MM.1S (cell line): ENCODE results near the gene SLC4A7.
"Not testable (repeated sequence)": the region's sequence is repeated elsewhere in the genome, so short reads cannot be mapped to it uniquely, and the experiment has no call there.

Source experiments
- DNase-seq: peaks from one replicate; pipeline ENCODE4 v3.0.0-alpha.2; 2015
- H2AFZ ChIP-seq: fragments of 300-600 bp; sonication (generic); 2 replicates; pipeline ENCODE4 v1.6.0; 2016; ENCODE audit warnings: antibody characterized with exemption, low read length
- H3F3A ChIP-seq: fragments of 300-600 bp; sonication (generic); 2 replicates; pipeline ENCODE4 v1.6.1; 2016; ENCODE audit warnings: mild to moderate bottlenecking, antibody characterized with exemption, low read length, moderate library complexity, mixed read lengths; ENCODE audit not compliant: insufficient read depth
- H3K27ac ChIP-seq: fragments of 300-600 bp; sonication (generic); 2 replicates; pipeline ENCODE4 v1.5.1; 2016; ENCODE audit warnings: mild to moderate bottlenecking, low read length
- H3K27me3 ChIP-seq: fragments of 300-600 bp; sonication (generic); replicated peaks from 2 replicates; pipeline ENCODE4 v1.6.0; 2016; ENCODE audit warnings: low read length; ENCODE audit not compliant: insufficient read depth
- H3K36me3 ChIP-seq: fragments of 300-600 bp; sonication (generic); replicated peaks from 2 replicates; pipeline ENCODE4 v1.6.1; 2016; ENCODE audit warnings: mild to moderate bottlenecking, low read length, mixed read lengths; ENCODE audit not compliant: insufficient read depth
- H3K4me1 ChIP-seq: fragments of 300-600 bp; sonication (generic); 2 replicates; pipeline ENCODE4 v1.6.1; 2016; ENCODE audit warnings: low read length, mixed read lengths
- H3K4me2 ChIP-seq: fragments of 300-600 bp; sonication (generic); 2 replicates; pipeline ENCODE4 v1.6.0; 2016; ENCODE audit warnings: low read depth, low read length
- H3K4me3 ChIP-seq: fragments of 300-600 bp; sonication (generic); 2 replicates; pipeline ENCODE4 v1.5.1; 2016; ENCODE audit warnings: low read length, mixed read lengths
- H3K79me2 ChIP-seq: fragments of 300-600 bp; sonication (generic); 2 replicates; pipeline ENCODE4 v1.6.1; 2016; ENCODE audit warnings: mixed run types, low read length, mixed read lengths
- H3K9ac ChIP-seq: fragments of 300-600 bp; sonication (generic); 2 replicates; pipeline ENCODE4 v1.6.1; 2016; ENCODE audit warnings: low read length, mixed read lengths
- H3K9me2 ChIP-seq: fragments of 300-600 bp; sonication (generic); replicated peaks from 2 replicates; pipeline ENCODE4 v1.6.1; 2016; ENCODE audit warnings: mild to moderate bottlenecking, low read length, mixed read lengths; ENCODE audit not compliant: insufficient read depth
- H3K9me3 ChIP-seq: fragments of 300-600 bp; sonication (generic); replicated peaks from 2 replicates; pipeline ENCODE4 v1.6.1; 2016; ENCODE audit warnings: mild to moderate bottlenecking, low read length, mixed read lengths; ENCODE audit not compliant: insufficient read depth
- H4K20me1 ChIP-seq: fragments of 300-600 bp; sonication (generic); 2 replicates; pipeline ENCODE4 v1.6.1; 2016; ENCODE audit warnings: mild to moderate bottlenecking, low read length, moderate library complexity, mixed read lengths; ENCODE audit not compliant: insufficient read depth
- EZH2 ChIP-seq: fragments of 300-600 bp; sonication (generic); optimal IDR thresholded peaks from 2 replicates; pipeline ENCODE3; 2017; ENCODE audit warnings: low read depth, mild to moderate bottlenecking, antibody characterized with exemption, low read length, mixed read lengths
- EZH2phosphoT487 ChIP-seq: fragments of 300-600 bp; sonication (generic); IDR thresholded peaks from 2 replicates; pipeline ENCODE4 v1.6.1; 2018; ENCODE audit warnings: antibody characterized with exemption, low read length
- TF ChIP-seq, protein P1 (sequence below): fragments of 300-600 bp; sonication (generic); IDR thresholded peaks from 2 replicates; pipeline ENCODE4 v1.5.1; 2016; ENCODE audit warnings: antibody characterized with exemption, low read length, mixed read lengths

Gene SLC4A7

DNA sequence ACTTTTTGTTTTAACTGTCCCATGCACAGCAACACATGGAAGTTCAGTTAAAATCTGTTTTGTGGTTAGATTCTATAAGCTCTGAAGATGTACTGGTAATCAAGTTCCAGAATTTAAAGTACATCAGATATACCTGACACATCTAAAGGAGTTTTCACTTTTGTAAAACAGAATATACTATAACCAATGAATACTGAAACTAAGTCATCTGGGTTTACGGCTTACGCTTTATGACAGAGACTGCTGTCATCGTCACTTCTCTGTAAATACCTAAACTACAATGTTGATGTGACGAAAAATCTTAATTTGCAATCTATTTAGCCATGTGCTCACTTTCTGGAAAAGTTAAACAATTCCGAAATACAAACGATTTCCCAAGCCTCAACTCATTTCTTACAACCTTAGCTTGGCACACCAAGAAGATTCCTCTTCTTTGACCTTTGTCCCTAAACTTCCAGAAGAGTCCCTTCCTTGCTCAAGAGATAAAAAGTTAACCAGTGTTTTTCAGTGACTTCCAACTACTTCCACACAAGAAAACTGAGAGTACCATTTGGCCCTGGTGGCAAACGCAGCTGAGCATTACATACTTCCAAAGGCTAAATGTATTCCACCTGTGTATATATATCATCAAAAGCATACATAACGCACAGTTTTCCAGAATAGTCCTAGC, 58.2 kb downstream of the SLC4A7 start:
- Histone ChIP-seq H3K4me2 (no peak overlapping the region), H3K9me2 (no peaks in the 10 kb centered on the region), H3K79me2 (no peaks in the 10 kb centered on the region), H4K20me1 (no peaks in the 10 kb centered on the region), H3K27me3 (no peaks in the 10 kb centered on the region), H3K9ac (no peak overlapping the region), H2AFZ (no peak overlapping the region), H3K36me3 (no peaks in the 10 kb centered on the region), H3K27ac (no peak overlapping the region), H3F3A (no peaks in the 10 kb centered on the region), H3K4me3 (no peak overlapping the region), H3K9me3 (no peaks in the 10 kb centered on the region), H3K4me1 (no peaks in the 10 kb centered on the region)
- no peak for TF ChIP-seq EZH2phosphoT487
- TF ChIP-seq, protein P1, sequence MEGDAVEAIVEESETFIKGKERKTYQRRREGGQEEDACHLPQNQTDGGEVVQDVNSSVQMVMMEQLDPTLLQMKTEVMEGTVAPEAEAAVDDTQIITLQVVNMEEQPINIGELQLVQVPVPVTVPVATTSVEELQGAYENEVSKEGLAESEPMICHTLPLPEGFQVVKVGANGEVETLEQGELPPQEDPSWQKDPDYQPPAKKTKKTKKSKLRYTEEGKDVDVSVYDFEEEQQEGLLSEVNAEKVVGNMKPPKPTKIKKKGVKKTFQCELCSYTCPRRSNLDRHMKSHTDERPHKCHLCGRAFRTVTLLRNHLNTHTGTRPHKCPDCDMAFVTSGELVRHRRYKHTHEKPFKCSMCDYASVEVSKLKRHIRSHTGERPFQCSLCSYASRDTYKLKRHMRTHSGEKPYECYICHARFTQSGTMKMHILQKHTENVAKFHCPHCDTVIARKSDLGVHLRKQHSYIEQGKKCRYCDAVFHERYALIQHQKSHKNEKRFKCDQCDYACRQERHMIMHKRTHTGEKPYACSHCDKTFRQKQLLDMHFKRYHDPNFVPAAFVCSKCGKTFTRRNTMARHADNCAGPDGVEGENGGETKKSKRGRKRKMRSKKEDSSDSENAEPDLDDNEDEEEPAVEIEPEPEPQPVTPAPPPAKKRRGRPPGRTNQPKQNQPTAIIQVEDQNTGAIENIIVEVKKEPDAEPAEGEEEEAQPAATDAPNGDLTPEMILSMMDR, result no peak
- TF ChIP-seq EZH2, result no peak
- DNase-seq, result no peak

DNA sequence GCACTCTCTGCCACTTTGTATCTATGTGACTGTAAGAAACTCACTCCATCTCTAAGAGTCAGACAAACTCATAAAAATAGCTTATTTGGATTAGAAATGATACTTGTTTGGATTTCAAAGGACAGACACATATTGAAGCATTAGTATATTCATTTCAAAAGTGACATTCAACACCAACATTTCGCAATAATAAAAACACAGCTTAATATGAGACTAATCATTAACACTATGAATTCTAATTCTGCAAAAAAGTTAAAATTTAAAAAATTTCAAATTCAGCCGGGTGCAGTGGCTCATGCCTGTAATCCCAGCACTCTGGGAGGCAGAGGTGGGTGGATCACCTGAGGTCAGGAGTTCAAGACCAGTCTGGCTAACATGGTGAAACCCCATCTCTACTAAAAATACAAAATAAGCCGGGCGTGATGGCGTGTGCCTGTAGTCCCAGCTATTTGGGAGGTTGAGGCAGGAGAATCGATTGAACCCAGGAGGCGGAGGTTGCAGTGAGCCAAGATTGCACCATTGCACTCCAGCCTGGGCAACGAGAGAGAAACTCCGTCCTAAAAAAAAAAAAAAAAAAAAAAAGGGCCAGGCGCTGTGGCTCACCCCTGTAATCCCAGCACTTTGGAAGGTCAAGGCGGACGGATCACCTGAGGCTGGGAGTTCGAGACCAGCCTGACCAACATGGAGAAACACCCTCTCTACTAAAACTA, 59.2 kb downstream of the SLC4A7 start:
- H4K20me1 ChIP-seq, H3K4me2 ChIP-seq, H2AFZ ChIP-seq, DNase-seq, H3K79me2 ChIP-seq, H3K4me3 ChIP-seq, H3K9ac ChIP-seq, H3K4me1 ChIP-seq, H3F3A ChIP-seq, H3K27ac ChIP-seq, H3K36me3 ChIP-seq, H3K27me3 ChIP-seq, H3K9me2 ChIP-seq, H3K9me3 ChIP-seq: not testable (repeated sequence)

DNA sequence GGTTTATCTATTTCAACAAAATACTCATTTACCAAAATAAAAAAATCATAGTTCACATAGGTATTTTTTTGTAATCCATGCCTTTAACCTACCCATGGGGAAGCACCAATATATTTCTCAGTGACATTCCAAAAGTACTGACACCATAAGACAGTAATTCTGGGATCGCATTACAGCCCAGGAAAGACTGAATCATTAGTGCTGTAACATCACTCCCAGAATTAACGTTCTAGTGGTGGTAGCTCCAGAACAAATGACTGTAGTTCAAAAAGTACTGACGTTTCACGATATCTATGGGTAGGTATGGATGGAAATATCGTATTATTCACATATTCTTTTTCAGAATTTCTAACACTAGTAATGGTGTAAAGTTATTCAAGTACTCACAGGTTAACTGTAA, 60.7 kb downstream of the SLC4A7 start:
- TF ChIP-seq, protein P1, result no peak
- TF ChIP-seq EZH2 (no peak), EZH2phosphoT487 (no peak)
- no peaks in the 10 kb centered on the region for H3K36me3 ChIP-seq
- no peaks in the 10 kb centered on the region for H3K9me3 ChIP-seq
- H3K9ac ChIP-seq, result no peak overlapping the region
- H3K27me3 ChIP-seq, result no peaks in the 10 kb centered on the region
- no peak overlapping the region for H3K4me2 ChIP-seq
- no peaks in the 10 kb centered on the region for H3K79me2 ChIP-seq
- H2AFZ ChIP-seq, result no peak overlapping the region
- H3K9me2 ChIP-seq, result no peaks in the 10 kb centered on the region
- H4K20me1 ChIP-seq, result no peaks in the 10 kb centered on the region
- H3K4me1 ChIP-seq, result no peaks in the 10 kb centered on the region
- H3K27ac ChIP-seq, result no peak overlapping the region
- DNase-seq, result no peak
- no peaks in the 10 kb centered on the region for H3F3A ChIP-seq
- H3K4me3 ChIP-seq, result no peak overlapping the region

DNA sequence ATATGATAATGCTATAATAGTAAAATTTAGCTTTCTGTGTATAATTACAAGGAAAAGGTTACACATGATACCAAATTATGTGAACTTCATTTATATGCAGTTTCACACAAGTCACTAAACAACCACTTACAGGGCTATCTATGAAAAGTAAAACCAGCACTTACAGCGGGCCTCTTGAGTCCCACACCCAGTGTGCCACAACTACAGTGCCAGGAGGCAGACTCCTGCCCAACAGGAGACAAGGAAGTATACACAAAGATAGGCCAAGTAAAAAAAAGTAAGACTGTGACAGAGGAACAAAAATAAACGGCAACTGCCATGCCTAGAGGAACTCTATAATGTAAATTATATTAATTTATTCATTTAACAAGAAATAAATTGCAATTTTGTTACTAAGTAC, 61.6 kb downstream of the SLC4A7 start:
- H4K20me1 ChIP-seq, result no peaks in the 10 kb centered on the region
- no peak overlapping the region for H3K4me2 ChIP-seq
- DNase-seq, result no peak
- H3K9me2 ChIP-seq, result no peaks in the 10 kb centered on the region
- no peak overlapping the region for H3K9ac ChIP-seq
- no peaks in the 10 kb centered on the region for H3K27me3 ChIP-seq
- H3K79me2 ChIP-seq, result no peaks in the 10 kb centered on the region
- no peak overlapping the region for H2AFZ ChIP-seq
- H3F3A ChIP-seq, result no peaks in the 10 kb centered on the region
- H3K9me3 ChIP-seq, result no peaks in the 10 kb centered on the region
- TF ChIP-seq EZH2, result no peak
- TF ChIP-seq EZH2phosphoT487, result no peak
- TF ChIP-seq, protein P1, result no peak
- H3K27ac ChIP-seq, result no peak overlapping the region
- no peaks in the 10 kb centered on the region for H3K4me1 ChIP-seq
- no peak overlapping the region for H3K4me3 ChIP-seq
- H3K36me3 ChIP-seq, result no peaks in the 10 kb centered on the region
